HS-27A (cell line): ENCODE measurements around the gene CCDC187.
"Not testable (repeated sequence)": the region's sequence is repeated elsewhere in the genome, so short reads cannot be mapped to it uniquely, and the experiment has no call there.

Experiments used
- DNase-seq: peaks from one replicate; pipeline ENCODE4 v3.0.0-alpha.2; 2012; ENCODE audit warnings: low read depth, missing footprints

Gene CCDC187

GRCh38 chr9:136303825-136304416, at the start of gene CCDC187:
TSS of gene CCDC187 (minus strand) at chr9:136304094. CDS start at chr9:136303830, 264 bp downstream.
- no peak for DNase-seq

- no peak for DNase-seq
Measured at GRCh38 chr9:136353088-136353487, 49.2 kb upstream of the CCDC187 start.

- DNase-seq: no peak
Measured at GRCh38 chr9:136352682-136353081, 48.8 kb upstream of the CCDC187 start.

GRCh38 chr9:136351868-136352267, 48.0 kb upstream of the CCDC187 start:
- DNase-seq: not testable (repeated sequence)

- DNase-seq: no peak
Measured at GRCh38 chr9:136351252-136351800, 47.4 kb upstream of the CCDC187 start.

- no peak for DNase-seq
Measured at GRCh38 chr9:136349546-136349945, 45.7 kb upstream of the CCDC187 start.

- no peak for DNase-seq
Measured at GRCh38 chr9:136348691-136349090, 44.8 kb upstream of the CCDC187 start.

GRCh38 chr9:136347472-136348256, 43.8 kb upstream of the CCDC187 start:
- no peak for DNase-seq

- DNase-seq: no peak
Measured at GRCh38 chr9:136346927-136347465, 43.1 kb upstream of the CCDC187 start.

GRCh38 chr9:136346157-136346481, 42.2 kb upstream of the CCDC187 start:
- no peak for DNase-seq

GRCh38 chr9:136345281-136346156, 41.6 kb upstream of the CCDC187 start:
- no peak for DNase-seq

GRCh38 chr9:136344544-136345280, 40.8 kb upstream of the CCDC187 start:
- DNase-seq: no peak

- no peak for DNase-seq
Measured at GRCh38 chr9:136343884-136344269, 40.0 kb upstream of the CCDC187 start.

GRCh38 chr9:136343121-136343883, 39.4 kb upstream of the CCDC187 start:
- no peak for DNase-seq

- no peak for DNase-seq
Measured at GRCh38 chr9:136342181-136343120, 38.6 kb upstream of the CCDC187 start.

- no peak for DNase-seq
Measured at GRCh38 chr9:136341769-136342168, 37.9 kb upstream of the CCDC187 start.

GRCh38 chr9:136341042-136341655, 37.3 kb upstream of the CCDC187 start:
- DNase-seq: no peak

GRCh38 chr9:136340356-136341041, 36.6 kb upstream of the CCDC187 start:
- no peak for DNase-seq

- DNase-seq: no peak
Measured at GRCh38 chr9:136339958-136340310, 36.0 kb upstream of the CCDC187 start.
